GM18508 (cell line): Measurements from ENCODE around the gene NOL3.

Experiments
- ATAC-seq: cut with Tn5 transposase; IDR thresholded peaks from one replicate; pipeline ENCODE4 v1.9.1; 2021; ENCODE audit warnings: moderate number of reproducible peaks; ENCODE audit not compliant: insufficient read depth, unreplicated experiment

The NOL3 gene

DNA sequence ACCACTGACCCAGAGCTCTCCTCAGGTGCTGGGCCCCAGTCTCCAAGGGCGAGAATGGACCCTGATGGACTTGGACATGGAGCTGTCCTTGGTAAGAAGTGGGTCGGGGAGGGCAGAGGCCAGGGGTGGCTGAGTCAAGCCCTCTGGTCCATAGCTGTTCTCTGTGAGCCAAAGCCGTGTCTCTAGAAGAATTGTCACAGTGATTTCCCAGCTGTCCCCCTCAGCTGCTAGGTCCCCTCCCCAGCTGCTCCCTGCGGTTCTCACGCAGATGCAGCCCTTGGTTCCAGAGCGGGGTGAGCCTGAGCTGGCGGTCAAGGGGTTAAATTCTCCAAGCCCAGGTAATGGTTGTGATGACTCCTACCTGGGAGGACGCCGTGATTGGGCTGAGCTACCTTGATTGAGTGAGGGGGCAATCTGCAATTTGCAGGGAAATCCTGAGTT lies 1.3 kb upstream of the NOL3 start:
- ATAC-seq: no peak

DNA sequence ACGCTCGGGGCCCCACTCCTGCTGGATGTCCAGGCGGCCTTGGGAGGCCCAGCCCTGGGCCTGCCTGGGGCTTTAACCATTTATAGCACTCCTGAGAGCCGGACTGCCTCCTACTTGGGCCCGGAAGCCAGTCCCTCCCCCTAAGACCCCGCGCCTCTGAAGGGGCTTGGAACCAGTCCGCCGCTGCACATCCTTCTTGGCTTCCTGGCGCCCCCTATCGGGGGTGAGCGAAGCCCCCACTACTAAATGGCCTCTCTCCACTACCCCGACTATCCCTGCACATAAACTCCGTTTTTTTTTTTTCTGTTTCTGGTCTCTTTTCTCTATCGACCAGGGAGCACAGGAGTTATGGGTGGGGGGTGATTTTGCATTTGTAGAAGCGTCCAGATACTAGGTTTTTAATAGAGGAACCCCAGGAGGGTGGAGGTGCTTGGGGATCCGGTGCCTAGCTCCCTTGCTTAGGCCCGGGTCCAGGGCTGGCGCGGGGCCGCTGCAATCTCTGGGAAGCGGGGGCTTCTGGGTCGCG lies 633 bp upstream of the NOL3 start:
- no peak for ATAC-seq

DNA sequence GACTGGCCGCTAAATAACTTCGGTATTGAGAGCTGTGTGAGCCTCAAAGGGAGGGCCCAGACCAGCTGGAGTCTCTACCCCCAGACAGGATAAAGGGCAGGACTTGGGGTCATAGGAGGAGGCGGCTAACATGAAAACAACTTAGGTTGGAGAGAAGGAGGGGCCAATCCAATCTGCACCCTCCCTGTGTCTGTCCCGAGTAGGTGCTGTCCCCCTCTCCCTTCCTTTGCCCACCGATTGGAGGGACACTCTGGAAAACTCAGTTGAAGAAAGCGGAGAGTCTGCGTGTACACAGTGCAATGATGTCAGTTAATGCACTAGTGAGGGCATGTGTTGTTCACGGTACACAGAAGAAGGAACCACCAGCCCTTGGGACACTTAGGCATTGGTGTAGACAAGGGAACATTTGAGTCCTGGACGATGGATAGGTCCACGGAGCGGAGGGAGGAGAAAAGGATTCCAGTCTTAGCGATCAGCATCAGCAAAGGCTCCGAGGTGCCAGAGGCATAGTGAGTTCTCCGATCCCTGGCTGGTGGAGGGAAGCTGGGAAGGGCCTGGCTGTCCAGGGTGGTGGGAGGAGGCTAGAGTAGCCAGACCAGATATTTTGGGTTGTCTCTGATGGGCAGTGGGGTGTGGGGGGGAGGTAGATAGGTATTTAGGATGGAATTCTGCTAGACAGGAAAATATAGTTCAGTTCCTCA lies 761 bp downstream of the NOL3 start:
- no peak for ATAC-seq

DNA sequence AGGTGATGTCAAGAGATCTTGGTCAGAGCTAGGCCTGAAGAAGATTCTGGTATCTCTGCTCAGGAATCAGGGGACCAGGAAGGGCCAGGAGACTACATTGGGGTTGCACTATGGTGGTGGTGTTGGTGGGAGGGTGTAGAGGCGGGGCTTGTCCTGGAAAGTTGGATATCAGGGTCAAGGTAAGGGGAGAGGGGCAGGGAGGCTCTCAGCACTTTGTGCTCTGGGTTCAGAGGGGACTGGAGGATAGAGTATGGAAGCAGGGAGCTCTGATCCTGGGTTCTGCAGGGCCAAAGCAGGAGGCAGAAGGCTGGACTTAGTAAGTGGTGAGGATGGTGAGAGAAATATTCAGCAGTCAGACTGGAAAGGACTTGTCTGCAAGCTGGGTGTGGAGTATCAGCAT lies 3.0 kb downstream of the NOL3 start:
- ATAC-seq: no peak

DNA sequence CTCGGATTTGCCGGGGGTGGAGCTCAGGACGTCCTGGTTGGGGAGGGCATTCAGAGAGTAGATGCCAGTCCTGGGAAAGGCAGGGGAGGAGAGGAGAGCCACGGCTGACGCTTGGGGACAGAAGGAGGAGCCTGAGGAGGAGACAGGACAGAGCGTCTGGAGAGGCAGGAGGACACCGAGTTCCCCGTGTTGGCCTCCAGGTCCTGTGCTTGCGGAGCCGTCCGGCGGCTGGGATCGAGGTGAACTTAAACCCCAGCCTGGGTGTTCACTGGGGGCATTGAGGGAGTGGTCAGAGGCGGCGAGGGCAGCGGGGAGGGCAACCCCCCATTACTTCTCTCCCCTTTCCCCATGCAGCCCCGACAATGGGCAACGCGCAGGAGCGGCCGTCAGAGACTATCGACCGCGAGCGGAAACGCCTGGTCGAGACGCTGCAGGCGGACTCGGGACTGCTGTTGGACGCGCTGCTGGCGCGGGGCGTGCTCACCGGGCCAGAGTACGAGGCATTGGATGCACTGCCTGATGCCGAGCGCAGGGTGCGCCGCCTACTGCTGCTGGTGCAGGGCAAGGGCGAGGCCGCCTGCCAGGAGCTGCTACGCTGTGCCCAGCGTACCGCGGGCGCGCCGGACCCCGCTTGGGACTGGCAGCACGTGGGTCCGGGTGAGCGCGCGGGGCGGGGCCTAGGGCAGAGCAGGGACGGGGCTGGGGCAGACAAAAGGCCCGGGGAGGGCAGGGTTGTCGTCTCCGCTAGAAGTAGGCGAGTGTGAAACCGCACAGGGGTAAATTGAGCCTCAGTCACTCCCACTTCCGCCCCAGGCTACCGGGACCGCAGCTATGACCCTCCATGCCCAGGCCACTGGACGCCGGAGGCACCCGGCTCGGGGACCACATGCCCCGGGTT lies 3.7 kb downstream of the NOL3 start:
- ATAC-seq: no peak

DNA sequence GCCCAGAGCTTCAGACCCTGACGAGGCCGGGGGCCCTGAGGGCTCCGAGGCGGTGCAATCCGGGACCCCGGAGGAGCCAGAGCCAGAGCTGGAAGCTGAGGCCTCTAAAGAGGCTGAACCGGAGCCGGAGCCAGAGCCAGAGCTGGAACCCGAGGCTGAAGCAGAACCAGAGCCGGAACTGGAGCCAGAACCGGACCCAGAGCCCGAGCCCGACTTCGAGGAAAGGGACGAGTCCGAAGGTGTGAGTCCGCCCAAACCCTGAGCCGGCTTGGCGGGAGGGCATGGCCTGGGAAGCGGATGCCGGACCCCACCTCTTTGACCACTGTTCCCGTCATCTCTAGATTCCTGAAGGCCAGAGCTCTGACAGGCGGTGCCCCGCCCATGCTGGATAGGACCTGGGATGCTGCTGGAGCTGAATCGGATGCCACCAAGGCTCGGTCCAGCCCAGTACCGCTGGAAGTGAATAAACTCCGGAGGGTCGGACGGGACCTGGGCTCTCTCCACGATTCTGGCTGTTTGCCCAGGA lies 4.4 kb downstream of the NOL3 start:
- ATAC-seq: no peak

DNA sequence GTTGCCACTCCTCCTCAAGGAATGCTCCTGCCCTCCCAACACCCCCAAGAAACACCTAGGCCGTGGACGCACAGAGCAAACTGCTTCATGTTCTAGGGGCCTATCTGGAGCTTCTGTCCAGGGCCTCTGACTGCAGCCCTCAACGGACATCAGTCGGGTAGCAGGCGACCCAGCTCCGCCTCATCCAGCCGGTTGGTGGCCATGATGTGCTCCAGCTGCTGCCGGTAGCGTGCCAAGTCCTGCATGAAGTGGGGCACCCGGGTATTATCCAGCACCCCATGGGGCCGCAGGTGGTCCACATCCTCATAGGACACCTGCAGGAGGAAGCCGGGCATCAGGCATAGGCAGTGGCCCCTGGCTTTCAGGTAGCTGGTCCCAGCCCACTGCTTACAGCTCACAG lies 6.3 kb downstream of the NOL3 start:
- no peak for ATAC-seq

DNA sequence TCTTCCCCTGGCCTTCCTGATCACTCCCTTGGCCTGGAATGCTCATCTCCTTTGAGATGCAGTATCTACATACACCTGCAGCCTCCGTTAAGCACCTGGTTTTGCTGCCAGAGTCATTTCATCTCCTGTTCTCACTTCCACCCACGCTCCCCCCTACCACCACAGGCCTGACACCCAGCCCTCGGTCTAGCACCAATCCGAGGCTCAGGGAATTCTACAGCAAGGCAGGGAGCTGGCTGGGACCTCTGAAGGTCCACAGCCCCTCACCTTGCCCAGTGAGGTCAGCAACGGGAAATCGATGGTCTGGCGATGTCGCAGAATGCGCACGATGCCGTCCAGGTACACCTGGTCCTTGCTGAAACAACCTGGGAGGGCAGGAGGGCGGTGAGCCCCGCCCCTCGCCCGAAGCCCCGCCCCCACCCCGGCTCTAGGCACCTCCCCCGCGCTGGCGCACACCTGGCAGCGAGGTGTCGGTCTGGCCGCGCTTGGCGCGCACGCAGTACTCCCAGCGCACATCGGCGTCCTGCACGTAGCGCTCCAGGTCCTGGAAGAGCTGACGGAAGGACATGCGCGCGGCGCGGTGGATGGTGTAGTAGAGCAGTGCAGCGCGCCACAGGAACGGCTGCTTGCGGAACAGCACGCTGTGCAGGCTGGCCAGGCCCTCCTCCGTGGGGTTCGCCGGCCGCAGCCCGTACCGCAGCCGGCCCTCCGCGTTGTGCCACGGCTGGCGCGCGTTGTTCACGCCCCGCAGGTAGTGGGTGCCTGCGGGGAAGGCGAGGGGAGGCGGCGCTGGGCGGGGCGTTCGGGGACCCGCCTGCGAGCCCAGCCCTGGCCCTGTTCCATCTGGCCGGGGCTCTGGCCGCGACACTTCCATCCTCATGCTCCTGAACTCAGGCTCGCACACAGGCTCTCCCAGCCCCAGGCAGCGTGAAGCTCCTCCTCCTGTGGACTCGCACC lies 7.7 kb downstream of the NOL3 start:
- ATAC-seq: no peak

DNA sequence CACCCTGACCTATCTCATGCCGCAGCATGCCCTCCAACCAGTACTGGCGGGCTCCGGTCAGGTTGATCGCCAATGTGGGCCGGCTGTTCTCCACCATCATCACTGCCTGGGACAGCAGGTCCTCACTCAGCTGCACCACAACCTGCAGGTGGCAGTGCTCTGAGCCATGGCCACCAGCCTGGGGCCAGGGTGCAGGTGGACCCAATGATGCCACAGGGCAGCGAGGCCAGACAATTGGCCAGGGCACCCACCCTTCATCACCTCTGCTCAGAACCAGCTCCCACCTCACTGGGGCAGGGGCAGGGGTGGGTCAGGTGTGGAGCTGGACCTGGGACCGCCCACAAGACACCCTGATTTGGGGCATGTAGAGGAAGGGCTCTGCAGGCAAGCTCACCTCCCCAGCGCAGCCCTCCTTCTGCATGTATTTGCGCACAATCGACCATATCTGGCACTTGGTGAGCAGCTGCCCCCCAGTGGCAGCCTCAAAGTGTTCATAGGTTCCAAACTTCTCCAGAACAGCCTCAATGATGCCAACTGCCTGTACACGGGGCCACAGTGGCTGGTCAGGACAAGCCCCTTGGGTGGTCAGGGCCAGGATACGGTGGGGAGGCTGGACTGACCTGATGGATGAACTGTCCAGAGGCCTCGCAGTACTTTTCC lies 9.2 kb downstream of the NOL3 start:
- no peak for ATAC-seq

DNA sequence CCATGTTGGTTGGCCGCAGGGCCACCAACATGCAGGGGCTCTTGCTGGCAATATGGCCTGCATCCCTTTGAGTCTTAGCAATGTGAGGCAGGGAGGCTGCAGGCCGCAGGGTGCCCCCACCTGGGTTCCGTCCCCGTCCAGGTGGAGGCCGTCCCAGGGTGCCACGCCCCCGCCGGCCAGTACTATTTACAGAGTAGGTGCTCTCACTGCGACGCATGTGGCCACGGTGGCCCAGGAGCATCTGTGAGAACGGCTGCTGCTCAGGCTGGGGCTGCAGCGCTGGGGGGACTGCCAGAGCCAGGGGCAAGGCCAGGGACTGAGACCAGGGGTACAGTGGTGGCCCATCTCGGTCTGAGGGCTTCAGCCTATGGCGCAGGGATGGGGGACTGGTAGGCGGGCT lies 9.8 kb downstream of the NOL3 start:
- ATAC-seq: no peak

DNA sequence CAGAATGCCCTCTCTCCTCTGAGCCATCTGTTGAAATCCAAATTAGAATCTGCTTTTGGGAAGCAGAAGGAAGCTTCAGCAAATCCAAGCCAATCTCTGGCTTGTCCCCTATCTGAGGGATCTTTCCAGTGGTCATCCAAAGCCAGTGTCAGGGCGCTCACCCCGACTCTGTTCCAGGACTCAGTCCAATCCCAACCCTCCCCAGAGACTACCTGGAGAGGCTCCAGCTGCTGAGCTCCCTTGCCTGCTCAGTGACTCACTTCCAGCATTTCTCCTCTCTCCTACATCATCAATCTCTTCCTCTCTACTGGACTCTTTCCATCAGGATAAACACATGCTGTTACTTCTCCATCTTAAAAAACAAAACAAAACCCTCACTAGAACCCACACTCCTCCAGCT lies 11.0 kb downstream of the NOL3 start:
- ATAC-seq: no peak

DNA sequence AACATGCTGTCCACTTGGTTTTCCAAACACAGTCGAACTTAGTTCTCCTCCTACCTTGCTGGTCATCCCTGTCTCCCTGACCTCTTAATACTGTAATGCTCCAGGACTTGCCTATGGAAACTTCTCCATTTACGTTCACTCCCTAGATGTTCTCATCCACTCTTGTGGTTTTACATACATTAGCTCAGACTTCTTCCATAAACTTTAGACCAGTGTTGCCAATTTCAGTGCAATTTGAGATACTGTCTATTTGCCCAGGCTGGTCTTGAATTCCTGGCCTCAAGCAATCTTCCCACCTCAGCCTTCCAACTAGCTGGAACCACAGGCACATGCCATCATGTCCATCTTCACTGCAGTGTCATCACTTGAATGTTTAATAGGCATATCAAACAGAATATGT lies 11.9 kb downstream of the NOL3 start:
- ATAC-seq: no peak

DNA sequence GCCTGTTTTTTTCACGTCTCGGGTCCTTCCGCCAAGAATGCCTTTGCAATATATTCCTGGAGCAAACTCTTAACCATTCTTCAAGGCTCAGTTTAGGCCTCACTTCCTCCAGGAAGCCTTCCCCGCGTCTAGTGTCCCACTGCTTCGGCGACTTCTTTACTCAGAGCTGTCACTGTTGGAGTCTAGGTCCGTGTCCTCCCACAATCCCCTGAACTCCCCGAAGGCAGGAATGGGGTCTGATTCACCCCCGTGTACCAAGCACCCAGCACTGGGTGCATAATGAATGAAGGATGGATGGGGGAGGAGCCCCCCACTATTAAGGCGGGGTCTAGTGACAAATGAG lies 12.9 kb downstream of the NOL3 start:
- no peak for ATAC-seq

DNA sequence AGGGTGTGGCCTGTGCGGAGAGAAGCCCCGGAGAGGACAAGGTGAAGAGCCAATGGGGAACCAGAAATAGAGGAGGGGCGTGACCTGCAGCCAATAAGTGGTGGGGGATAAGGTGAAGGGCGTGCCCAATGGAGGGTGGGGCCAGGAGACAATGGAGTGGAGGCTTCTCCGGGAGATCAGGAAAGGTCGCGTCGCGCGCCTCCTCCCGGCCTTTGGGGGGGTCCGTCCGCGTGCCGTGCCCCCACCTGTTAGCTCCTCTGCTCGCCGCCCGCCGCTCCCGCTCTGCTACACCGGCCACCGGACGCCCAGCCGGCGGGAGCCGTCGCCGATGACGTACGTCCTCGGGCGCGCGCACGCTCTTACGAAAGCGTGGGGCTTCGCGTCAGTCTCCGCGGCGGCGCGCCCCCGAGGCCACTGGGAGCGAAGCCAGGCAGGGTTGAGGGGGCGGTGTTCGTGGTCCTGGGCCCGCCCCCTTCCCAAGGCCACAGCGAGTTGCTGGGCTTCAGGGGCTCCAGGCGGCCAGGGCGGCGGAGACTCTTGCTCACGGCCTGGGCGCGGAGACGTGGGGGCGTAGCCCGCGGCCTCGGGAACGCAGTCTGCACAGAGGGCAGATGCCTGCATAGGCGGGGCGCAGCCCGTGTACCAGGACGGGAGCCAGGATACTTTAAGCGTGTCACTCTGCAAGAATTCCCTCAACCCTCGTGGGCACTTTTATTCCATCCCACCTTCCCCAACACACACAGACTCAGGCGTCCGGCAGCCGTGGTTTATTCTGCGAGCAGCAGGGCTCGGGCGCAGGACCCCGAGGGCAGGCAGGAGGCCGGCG lies 13.5 kb downstream of the NOL3 start, which contains the start of gene MATCAP1:
Gene MATCAP1, minus strand, starts transcription at position 337 of the 826 bp plus-strand sequence. CDS start 3,353 bp downstream, outside the sequence.
- ATAC-seq: peak; percentile 81

DNA sequence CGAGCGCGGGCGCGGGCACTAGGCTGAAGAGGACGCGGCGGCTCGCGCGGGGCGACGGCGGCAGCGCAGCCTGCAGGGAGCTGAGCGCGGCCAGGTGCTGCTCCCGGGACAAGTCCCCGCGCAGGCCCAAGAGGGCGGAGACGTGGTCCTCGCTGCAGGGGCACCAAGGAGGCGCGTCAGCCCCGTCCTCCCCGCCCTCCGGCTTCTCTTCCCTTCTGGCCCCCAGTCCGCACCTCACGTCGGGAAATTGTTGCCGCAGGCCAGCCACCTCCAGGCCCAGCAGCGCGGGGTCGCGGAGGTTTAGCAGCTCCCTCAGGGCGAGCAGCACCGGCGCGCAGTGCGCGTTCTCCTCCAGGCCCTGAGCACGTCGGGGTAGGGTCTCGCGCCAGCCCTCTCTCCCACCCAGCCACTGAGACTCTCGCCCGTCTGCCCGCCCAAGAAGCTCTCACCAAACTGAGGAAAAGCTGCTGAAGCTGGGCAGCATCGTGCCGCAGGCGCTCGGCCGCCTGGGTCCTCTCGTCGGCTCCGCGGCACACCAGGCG lies 14.2 kb downstream of the NOL3 start:
- ATAC-seq: no peak

DNA sequence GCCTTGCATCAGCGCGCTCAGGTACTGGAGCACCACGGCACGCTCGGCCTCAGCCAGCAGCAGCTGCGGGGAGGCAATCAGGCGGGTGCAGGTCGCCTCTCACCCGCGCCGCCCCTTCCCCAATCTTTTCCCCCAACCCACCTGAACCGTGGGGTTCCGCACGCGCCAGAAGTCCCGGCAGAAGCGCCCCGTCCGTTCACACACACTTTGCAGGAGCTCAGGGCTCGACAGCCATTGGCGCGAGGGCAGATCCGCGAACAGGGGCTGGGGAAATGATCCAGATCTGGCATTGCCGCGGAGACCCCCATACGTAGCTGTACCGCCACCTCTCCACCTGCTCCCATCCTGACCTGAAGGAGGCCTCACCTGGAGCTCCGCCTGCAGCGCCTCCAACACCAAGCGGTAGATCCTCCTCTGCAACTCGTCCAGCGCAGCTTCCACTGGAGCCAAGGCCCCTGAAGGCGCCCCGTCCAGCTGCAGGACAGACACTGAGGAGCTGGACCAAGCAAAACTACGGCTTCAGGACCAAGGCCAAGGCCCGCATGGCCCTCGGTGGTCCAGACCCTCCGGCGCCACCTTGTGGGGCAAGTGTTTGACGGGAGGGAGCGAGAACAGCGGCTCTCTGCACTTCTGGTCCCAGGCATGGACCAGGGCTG lies 14.8 kb downstream of the NOL3 start:
- no peak for ATAC-seq

DNA sequence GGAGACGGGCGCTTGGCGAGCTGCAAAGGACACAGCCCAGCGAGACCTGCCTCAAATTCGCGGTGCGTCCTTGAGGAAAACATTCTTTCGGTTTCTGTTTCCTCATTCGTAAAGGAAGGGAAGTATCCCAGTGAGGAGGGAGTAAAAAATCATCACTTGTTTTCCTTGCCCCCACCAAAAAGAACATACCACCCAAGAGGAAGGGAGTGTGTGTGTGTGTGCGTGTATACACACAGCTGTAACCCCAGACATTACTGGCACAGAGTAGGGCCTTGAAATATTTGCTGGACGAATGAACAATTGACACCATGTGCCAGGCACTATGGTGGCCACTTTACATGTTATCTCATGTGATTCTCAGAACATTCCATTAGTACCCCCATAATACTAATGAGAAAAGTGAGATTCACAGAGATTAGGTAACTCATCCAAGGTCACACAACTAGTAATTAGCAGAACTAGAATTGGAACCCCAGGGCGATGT lies 15.4 kb downstream of the NOL3 start:
- ATAC-seq: no peak

DNA sequence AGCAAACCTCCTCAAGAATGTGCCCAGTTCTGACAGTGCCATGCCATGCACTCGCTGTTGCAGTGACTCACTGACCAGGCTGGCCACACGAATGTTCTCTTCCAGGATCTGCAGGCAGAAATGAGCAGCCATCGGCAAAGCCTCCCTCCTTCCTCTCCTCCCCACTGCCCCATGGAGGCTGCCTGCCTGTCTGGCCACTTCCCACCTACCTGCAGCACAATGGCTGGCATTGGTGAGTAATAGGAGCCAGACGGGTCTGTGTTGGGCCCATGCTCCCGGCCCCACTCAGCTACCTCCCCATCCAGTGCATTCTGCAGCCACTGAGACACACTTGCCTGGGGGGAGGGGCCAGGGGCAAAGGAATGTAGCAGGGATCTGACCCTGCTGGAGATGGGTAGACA lies 16.2 kb downstream of the NOL3 start:
- ATAC-seq: no peak
